Activated naive CD8-positive, alpha-beta T cell (primary cell): Measurements from ENCODE around the gene ADGRB2.

Experiments
- H3K27ac Mint-ChIP-seq: one replicate; pipeline ENCODE4 v1.8.0; 2021; ENCODE audit warnings: mixed read lengths
- H3K27me3 Mint-ChIP-seq: one replicate; pipeline ENCODE4 v1.8.0; 2021; ENCODE audit warnings: mixed read lengths
- H3K36me3 Mint-ChIP-seq: one replicate; pipeline ENCODE4 v1.8.0; 2021; ENCODE audit warnings: mixed read lengths
- H3K4me1 Mint-ChIP-seq: one replicate; pipeline ENCODE4 v1.8.0; 2021; ENCODE audit warnings: low read depth, mixed read lengths
- H3K4me3 Mint-ChIP-seq: one replicate; pipeline ENCODE4 v1.8.0; 2021; ENCODE audit warnings: mild to moderate bottlenecking, mixed read lengths
- H3K9me3 Mint-ChIP-seq: one replicate; pipeline ENCODE4 v1.8.0; 2021; ENCODE audit warnings: low read depth, mixed read lengths

Gene ADGRB2

DNA sequence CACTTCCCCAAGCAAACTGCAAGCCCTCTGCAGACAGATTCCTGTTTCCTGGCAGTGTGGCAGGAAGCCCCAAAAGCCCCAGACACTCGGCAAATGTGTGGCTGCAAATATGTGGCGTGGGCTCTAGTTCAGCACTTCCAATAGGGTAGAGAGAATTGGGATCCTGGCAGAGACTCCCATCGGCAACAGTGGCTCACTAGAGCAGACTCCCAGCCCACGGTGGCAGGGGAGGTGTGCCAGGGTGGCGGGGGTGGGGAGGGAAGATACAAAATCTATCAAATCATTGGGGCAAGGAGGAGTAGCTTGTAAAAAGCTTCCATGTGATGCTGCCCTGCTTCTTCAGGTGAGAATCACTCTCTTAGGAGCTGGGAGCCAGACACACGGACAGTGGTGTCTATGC is 86.2 kb downstream of the ADGRB2 start:
- no peaks in the 10 kb centered on the region for H3K9me3 Mint-ChIP-seq

DNA sequence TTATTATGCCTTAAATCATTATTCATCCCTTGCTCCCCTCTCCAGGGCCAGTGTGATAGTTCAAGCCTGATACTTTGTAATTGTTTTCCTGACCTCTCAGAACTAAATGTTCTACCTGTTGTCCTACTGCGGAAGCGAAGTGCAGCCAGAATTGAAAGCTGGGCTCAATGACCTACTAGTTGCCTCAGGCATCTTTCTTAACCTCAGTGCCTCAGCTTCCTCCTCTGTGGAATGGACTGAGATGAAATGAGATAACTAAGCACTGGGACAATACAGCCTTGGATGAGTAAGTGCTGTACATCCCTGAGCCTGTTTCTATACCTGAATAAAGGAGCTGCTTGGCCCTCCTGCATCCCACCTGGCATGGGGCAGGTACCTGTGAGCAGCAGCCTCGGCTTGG is 86.7 kb downstream of the ADGRB2 start:
- Mint-ChIP-seq H3K27me3 (no peaks in the 10 kb centered on the region), H3K27ac (no peak overlapping the region), H3K4me1 (no peaks in the 10 kb centered on the region), H3K9me3 (no peaks in the 10 kb centered on the region), H3K36me3 (no peaks in the 10 kb centered on the region), H3K4me3 (no peak overlapping the region)

More for the DNA sequence above, 86.2 kb downstream of the ADGRB2 start:
- H3K4me3 Mint-ChIP-seq, result no peak overlapping the region
- no peaks in the 10 kb centered on the region for H3K27me3 Mint-ChIP-seq
- H3K36me3 Mint-ChIP-seq, result no peaks in the 10 kb centered on the region
- H3K4me1 Mint-ChIP-seq, result no peaks in the 10 kb centered on the region
- no peak overlapping the region for H3K27ac Mint-ChIP-seq
